Measurements from ENCODE around the gene HAPSTR1. TPM values are rescaled to one million over a fixed set of nuclear protein-coding genes. Genes with fewer than 3 reads are reported as not detected.

HAPSTR1 gene
- total RNA-seq, 1 experiment from 2014 or later = 82.8 TPM

DNA sequence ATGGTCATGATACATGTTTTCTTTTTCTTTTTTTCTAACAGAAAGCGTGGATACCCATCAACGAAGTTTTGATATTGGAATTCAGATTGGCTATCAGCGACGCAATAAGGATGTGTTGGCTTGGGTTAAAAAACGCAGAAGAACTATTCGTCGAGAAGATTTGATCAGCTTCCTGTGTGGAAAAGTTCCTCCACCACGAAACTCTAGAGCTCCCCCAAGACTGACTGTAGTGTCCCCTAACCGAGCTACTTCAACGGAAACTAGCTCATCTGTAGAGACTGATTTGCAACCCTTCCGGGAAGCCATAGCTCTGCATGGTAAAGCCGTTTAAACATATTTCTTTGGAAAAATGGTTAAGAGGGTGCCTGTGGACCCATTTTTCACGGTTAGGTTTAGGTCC is 11.5 kb downstream of the HAPSTR1 start:
- H3K4me3 ChIP-seq = no peak overlapping the region
- no peak for TF ChIP-seq EZH2 (IDR thresholded peaks at IDR 0.05; ENCODE audit: low read depth)
- TF ChIP-seq, protein P1, sequence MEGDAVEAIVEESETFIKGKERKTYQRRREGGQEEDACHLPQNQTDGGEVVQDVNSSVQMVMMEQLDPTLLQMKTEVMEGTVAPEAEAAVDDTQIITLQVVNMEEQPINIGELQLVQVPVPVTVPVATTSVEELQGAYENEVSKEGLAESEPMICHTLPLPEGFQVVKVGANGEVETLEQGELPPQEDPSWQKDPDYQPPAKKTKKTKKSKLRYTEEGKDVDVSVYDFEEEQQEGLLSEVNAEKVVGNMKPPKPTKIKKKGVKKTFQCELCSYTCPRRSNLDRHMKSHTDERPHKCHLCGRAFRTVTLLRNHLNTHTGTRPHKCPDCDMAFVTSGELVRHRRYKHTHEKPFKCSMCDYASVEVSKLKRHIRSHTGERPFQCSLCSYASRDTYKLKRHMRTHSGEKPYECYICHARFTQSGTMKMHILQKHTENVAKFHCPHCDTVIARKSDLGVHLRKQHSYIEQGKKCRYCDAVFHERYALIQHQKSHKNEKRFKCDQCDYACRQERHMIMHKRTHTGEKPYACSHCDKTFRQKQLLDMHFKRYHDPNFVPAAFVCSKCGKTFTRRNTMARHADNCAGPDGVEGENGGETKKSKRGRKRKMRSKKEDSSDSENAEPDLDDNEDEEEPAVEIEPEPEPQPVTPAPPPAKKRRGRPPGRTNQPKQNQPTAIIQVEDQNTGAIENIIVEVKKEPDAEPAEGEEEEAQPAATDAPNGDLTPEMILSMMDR (conservative IDR thresholded peaks at IDR 0.05) = no peak
- no peaks in the 10 kb centered on the region for H3K9me2 ChIP-seq (ENCODE audit: insufficient read depth)
- CTCF ChIA-PET = no interaction called here
- DNase-seq = no peak
- POLR2A ChIA-PET (ENCODE audit: unreplicated experiment) = interaction anchor here (0.7 to 1.1 kb wide), 2 partner anchors 12 to 24 kb away, joined by 3 to 7 read pairs; partner anchors contain the start of gene HAPSTR1
- peaks cover 97% of the 10 kb centered on the region for H4K20me1 ChIP-seq (ENCODE audit: insufficient read depth)
- H3K4me2 ChIP-seq = peak overlapping the region; percentile 37
- H3F3A ChIP-seq (ENCODE audit: insufficient read depth, low read depth) = peaks cover 58% of the 10 kb centered on the region
- H3K9me3 ChIP-seq (ENCODE audit: insufficient read depth, low read depth) = no peaks in the 10 kb centered on the region
- peaks cover 84% of the 10 kb centered on the region for H3K36me3 ChIP-seq (ENCODE audit: low read depth)
- H3K27ac ChIP-seq = peak overlapping the region; percentile 62; the same call in 1 of the 2 replicates
- H2AFZ ChIP-seq = no peak overlapping the region
- H3K27me3 ChIP-seq (ENCODE audit: insufficient read depth, low read depth) = no peaks in the 10 kb centered on the region
- peaks cover 99% of the 10 kb centered on the region for H3K79me2 ChIP-seq (ENCODE audit: low read depth)
- intact Hi-C loops (cut with micrococcal nuclease; ENCODE audit: unreplicated experiment) = no loop called here
- BruUV-seq (replicated peaks) = no TSS peak
- peaks cover 56% of the 10 kb centered on the region for H3K4me1 ChIP-seq (replicated peaks; ENCODE audit: insufficient read depth)

DNA sequence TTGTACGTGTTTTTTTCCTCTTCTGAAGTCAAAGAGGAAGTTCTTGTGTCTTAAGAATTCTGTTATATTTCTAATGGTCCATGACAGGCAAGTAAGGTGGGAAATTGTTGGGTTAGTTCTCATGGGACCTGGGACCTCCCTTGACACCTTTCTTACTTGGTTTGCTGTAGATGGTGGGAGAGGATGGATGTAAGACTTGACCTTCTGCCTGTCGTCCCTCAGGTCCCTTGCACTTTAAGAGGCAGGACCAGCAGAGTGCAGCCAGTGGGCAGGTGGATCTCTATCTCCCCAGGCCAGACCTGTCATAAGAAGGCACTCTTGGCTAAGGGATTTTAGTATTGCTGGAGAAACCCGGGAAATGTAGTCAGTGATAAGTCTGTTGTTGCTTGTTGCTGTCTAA is 12.1 kb downstream of the HAPSTR1 start:
- DNase-seq = no peak
- ChIA-PET CTCF (no interaction called here), POLR2A (ENCODE audit: unreplicated experiment) (interaction anchor here (0.7 kb wide), 1 partner anchor 24 kb away, joined by 3 read pairs; no protein-coding TSS in a partner anchor)
- Histone ChIP-seq H4K20me1 (ENCODE audit: insufficient read depth) (peaks cover 95% of the 10 kb centered on the region), H3F3A (ENCODE audit: insufficient read depth, low read depth) (peaks cover 52% of the 10 kb centered on the region), H3K27ac (no peak overlapping the region), H3K4me3 (no peak overlapping the region), H2AFZ (no peak overlapping the region), H3K36me3 (ENCODE audit: low read depth) (peaks cover 83% of the 10 kb centered on the region), H3K4me1 (replicated peaks; ENCODE audit: insufficient read depth) (peaks cover 50% of the 10 kb centered on the region), H3K4me2 (no peak overlapping the region), H3K27me3 (ENCODE audit: insufficient read depth, low read depth) (no peaks in the 10 kb centered on the region), H3K9me2 (ENCODE audit: insufficient read depth) (no peaks in the 10 kb centered on the region), H3K9me3 (ENCODE audit: insufficient read depth, low read depth) (no peaks in the 10 kb centered on the region), H3K79me2 (ENCODE audit: low read depth) (peaks cover 99% of the 10 kb centered on the region)
- TF ChIP-seq EZH2 (IDR thresholded peaks at IDR 0.05; ENCODE audit: low read depth) = no peak
- TF ChIP-seq, protein P1 (conservative IDR thresholded peaks at IDR 0.05) = no peak
- intact Hi-C loops (cut with micrococcal nuclease; ENCODE audit: unreplicated experiment) = no loop called here
- no TSS peak for BruUV-seq (replicated peaks)

DNA sequence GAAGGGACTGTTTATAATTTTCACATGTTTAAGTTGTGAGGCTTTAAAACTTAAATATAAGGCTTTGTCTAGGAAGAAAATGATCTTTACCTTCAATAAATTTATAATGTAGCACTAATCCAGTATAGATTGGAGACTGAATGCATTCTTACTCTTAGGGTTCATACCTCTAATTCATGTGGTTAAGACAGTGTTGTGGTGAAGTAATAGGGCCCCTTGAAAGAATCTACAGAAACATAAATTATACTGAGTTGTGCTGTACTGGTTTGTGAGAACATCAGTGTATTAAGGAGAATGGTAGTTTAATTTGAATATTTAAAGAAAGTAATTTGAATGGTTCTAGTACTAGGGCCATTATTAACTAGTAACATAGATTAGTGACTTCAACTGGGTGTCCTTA is 13.7 kb downstream of the HAPSTR1 start:
- Histone ChIP-seq H3K27ac (0 out of 2 replicates have a peak overlapping the region, but pooled peaks have one; percentile 5), H2AFZ (no peak overlapping the region), H3F3A (ENCODE audit: insufficient read depth, low read depth) (peaks cover 47% of the 10 kb centered on the region), H3K9me2 (ENCODE audit: insufficient read depth) (no peaks in the 10 kb centered on the region), H3K36me3 (ENCODE audit: low read depth) (peaks cover 78% of the 10 kb centered on the region), H3K27me3 (ENCODE audit: insufficient read depth, low read depth) (no peaks in the 10 kb centered on the region), H3K9me3 (ENCODE audit: insufficient read depth, low read depth) (no peaks in the 10 kb centered on the region), H3K4me3 (no peak overlapping the region), H4K20me1 (ENCODE audit: insufficient read depth) (peaks cover 96% of the 10 kb centered on the region), H3K4me1 (replicated peaks; ENCODE audit: insufficient read depth) (peaks cover 45% of the 10 kb centered on the region), H3K79me2 (ENCODE audit: low read depth) (peaks cover 99% of the 10 kb centered on the region), H3K4me2 (no peak overlapping the region)
- no peak for TF ChIP-seq EZH2 (IDR thresholded peaks at IDR 0.05; ENCODE audit: low read depth)
- TF ChIP-seq, protein P1 (conservative IDR thresholded peaks at IDR 0.05) = no peak
- BruUV-seq (replicated peaks) = no TSS peak
- POLR2A ChIA-PET (ENCODE audit: unreplicated experiment) = no interaction called here
- CTCF ChIA-PET = interaction anchor here (0.5 kb wide), 1 partner anchor 15 kb away, joined by 3 read pairs; no protein-coding TSS in a partner anchor
- no peak for DNase-seq
- intact Hi-C loops (cut with micrococcal nuclease; ENCODE audit: unreplicated experiment) = no loop called here

Data from PC-9 (cell line).